DND-41 (cell line): ENCODE results near the gene BAG3.

Experiments
- CTCF ChIP-seq: IDR thresholded peaks from 2 replicates; pipeline ENCODE4 v1.5.1; 2012; ENCODE audit warnings: borderline replicate concordance, low read length, moderate library complexity, mild to moderate bottlenecking; ENCODE audit not compliant: poor library complexity, severe bottlenecking; ENCODE audit errors: extremely low read depth
- EZH2 ChIP-seq: IDR thresholded peaks from 3 replicates; pipeline ENCODE4 v1.6.1; 2012; ENCODE audit warnings: borderline replicate concordance, low read depth, mild to moderate bottlenecking, moderate library complexity, low read length, inconsistent platforms; ENCODE audit not compliant: severe bottlenecking

GRCh38 chr10:119616882-119617570 is 34.2 kb upstream of the BAG3 start:
- TF ChIP-seq CTCF (no peak), EZH2 (no peak)
